ELR (cell line): ENCODE data around the gene IFNL3.

ENCODE experiments used
- DNase-seq: peaks from one replicate; pipeline ENCODE4 v3.0.0-alpha.2; 2015; ENCODE audit warnings: low read depth

IFNL3 gene

DNA sequence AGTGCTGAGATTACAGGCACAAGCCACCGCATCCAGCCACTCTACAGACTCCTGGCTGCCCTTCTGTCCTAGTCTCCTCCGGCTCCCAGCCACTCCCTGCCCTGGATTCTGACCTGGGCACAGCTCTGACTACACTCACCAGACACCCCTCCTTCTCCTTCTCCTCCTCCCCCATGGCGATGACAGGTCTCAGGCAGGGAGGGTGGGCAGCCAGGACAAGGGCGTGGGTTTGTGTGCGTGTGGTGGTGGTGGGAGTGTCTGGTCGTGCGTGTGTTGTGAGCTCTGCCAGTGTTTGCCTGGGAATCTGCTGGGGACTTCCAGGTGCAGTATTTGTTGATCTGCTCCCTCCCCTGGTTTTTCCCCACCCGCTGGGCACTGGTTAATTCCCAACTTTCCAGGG lies 51.0 kb downstream of the IFNL3 start:
- no peak for DNase-seq
